ENCODE measurements around the gene LUC7L3. TPM values are rescaled to one million over a fixed set of nuclear protein-coding genes. Genes with fewer than 3 reads are reported as not detected.
A peak's percentile ranks its signal among the peaks of the same experiment; 100 is the strongest.

Gene LUC7L3
- total and polyA plus RNA-seq, 2 donors (not counting 1 experiment from before 2014, with no cell fraction given) = 42.9 to 311 TPM

DNA sequence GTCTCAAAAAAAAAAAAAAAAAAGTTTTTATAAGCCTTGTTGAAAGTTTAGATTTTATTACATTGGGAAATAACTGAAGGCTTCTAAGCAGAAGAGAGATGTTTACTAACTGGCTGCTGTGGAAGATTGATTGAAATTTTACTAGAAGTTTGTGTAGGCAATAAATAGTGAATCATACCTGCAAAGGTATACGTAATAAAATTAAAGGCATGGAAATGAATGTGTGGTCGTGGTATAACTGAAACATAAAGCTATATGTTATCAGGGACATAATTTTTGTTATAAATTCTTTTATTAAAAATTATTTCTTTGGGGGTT lies 8.7 kb downstream of the LUC7L3 start:
- no peaks in the 10 kb centered on the region for H3K27me3 Mint-ChIP-seq
- intact Hi-C loops (cut with micrococcal nuclease) = no loop called here
- WGBS (ENCODE audit: insufficient coverage) = no CpG with 5 or more reads among the region's 2 CpGs
- Histone ChIP-seq H3K79me2 (ENCODE audit: control insufficient read depth, insufficient read depth, low read length) (peaks cover 100% of the 10 kb centered on the region), H3K27ac (ENCODE audit: low read length in 2 of 2) (no peak overlapping the region), H3K27me3 (replicated peaks in 1 of 4; ENCODE audit: control extremely low read depth in 1 of 4, control insufficient read depth in 3 of 4, insufficient read depth in 4 of 4, low read length in 3 of 4) (no peaks in the 10 kb centered on the region), H3K4me1 (ENCODE audit: control insufficient read depth in 2 of 2, insufficient read depth in 2 of 2, low read length in 2 of 2) (peaks cover 22 to 27% of the 10 kb centered on the region in 2 donors), H4K20me1 (ENCODE audit: control insufficient read depth, insufficient read depth, low read length, poor library complexity, severe bottlenecking) (peaks cover 95% of the 10 kb centered on the region), H3K9ac (ENCODE audit: low read length) (no peak overlapping the region), H3K36me3 (replicated peaks in 1 of 2; ENCODE audit: control extremely low read depth in 1 of 2, control insufficient read depth in 1 of 2, extremely low read depth in 1 of 2, insufficient read depth in 2 of 2, low read length in 1 of 2) (peaks cover 0 to 11% of the 10 kb centered on the region in 2 experiments), H3K4me3 (ENCODE audit: control extremely low read depth in 1 of 5, extremely low read depth in 1 of 5, insufficient read depth in 1 of 5, low read depth in 2 of 5, low read length in 4 of 5) (no peak overlapping the region), H2AFZ (ENCODE audit: insufficient read depth, low read depth, low read length, poor library complexity, severe bottlenecking) (no peak overlapping the region), H3K9me3 (ENCODE audit: control extremely low read depth in 1 of 3, control insufficient read depth in 2 of 3, insufficient read depth in 1 of 3, low read length in 2 of 3) (no peaks in the 10 kb centered on the region), H3K4me2 (replicated peaks; ENCODE audit: low read depth, low read length, poor library complexity, severe bottlenecking) (no peak overlapping the region)
- peaks cover 57% of the 10 kb centered on the region for H3K4me1 Mint-ChIP-seq
- ATAC-seq (ENCODE audit: low read depth) = no peak
- H3K9me3 Mint-ChIP-seq (ENCODE audit: insufficient read depth) = no peaks in the 10 kb centered on the region
- ChIA-PET POLR2A (interaction anchor here (0.7 to 0.8 kb wide), 2 partner anchors 124 to 139 kb away, joined by 3 to 6 read pairs; no protein-coding TSS in a partner anchor), CTCF (no interaction called here)
- DNase-seq = no peak
- TF ChIP-seq, protein P1, sequence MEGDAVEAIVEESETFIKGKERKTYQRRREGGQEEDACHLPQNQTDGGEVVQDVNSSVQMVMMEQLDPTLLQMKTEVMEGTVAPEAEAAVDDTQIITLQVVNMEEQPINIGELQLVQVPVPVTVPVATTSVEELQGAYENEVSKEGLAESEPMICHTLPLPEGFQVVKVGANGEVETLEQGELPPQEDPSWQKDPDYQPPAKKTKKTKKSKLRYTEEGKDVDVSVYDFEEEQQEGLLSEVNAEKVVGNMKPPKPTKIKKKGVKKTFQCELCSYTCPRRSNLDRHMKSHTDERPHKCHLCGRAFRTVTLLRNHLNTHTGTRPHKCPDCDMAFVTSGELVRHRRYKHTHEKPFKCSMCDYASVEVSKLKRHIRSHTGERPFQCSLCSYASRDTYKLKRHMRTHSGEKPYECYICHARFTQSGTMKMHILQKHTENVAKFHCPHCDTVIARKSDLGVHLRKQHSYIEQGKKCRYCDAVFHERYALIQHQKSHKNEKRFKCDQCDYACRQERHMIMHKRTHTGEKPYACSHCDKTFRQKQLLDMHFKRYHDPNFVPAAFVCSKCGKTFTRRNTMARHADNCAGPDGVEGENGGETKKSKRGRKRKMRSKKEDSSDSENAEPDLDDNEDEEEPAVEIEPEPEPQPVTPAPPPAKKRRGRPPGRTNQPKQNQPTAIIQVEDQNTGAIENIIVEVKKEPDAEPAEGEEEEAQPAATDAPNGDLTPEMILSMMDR (IDR thresholded peaks at IDR 0.05) = no peak
- TF ChIP-seq EZH2 (IDR thresholded peaks at IDR 0.05; ENCODE audit: borderline replicate concordance, insufficient read depth, low read depth, low read length, poor library complexity, severe bottlenecking) = no peak
- no peak overlapping the region for H3K4me3 Mint-ChIP-seq
- no peak overlapping the region for H3K27ac Mint-ChIP-seq

DNA sequence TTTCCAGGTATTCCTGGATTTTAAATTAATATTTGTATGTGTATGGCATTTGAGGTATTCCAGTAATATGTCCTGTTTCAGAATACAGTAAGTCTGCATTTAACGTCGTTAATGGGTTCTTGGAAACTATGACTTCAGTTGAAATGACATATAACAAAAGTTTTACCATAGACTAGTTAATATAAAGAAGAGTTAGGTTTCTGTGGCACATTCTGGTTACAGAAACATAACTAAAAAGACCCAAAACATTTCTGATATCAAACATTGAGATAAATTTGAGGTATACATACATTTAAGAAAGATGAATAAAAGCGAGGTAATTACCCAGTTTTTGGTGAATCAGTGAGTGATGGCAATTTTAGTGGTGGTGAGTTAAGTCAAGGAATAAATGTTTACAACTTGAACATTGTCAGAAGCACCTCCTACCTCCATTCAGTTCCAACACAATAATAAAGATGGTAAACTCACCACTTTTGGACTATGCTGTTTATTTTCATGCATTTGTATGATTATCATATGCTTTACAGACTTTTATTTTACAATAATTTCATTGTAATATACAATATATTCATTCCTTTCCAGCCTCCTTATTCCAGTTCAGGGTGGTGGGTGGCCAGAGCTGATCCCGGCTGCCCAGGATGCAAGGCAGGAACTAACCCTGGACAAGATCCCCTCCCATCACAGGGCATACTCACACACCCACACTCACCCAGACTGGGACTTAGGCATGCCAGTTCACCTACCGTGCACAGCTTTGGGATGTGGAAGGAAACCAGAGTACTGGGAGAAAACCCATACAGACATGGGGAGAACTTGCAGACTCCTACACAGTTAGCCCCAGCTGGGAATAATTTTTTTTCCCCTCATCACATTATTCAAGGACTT lies 9.7 kb downstream of the LUC7L3 start:
- no peaks in the 10 kb centered on the region for H3K9me3 ChIP-seq (ENCODE audit: control extremely low read depth in 1 of 3, control insufficient read depth in 2 of 3, insufficient read depth in 1 of 3, low read length in 2 of 3)
- no peaks in the 10 kb centered on the region for H3K9me3 Mint-ChIP-seq (ENCODE audit: insufficient read depth)
- CTCF ChIA-PET = interaction anchor here (0.6 to 1.0 kb wide), 2 partner anchors 12 to 29 kb away, joined by 3 read pairs; no protein-coding TSS in a partner anchor
- DNase-seq = no peak
- peaks cover 49% of the 10 kb centered on the region for H3K4me1 Mint-ChIP-seq
- intact Hi-C loops (cut with micrococcal nuclease) = no loop called here
- no peak for ATAC-seq (ENCODE audit: low read depth)
- no peaks in the 10 kb centered on the region for H3K27me3 ChIP-seq (replicated peaks in 1 of 4; ENCODE audit: control extremely low read depth in 1 of 4, control insufficient read depth in 3 of 4, insufficient read depth in 4 of 4, low read length in 3 of 4)
- no peak for TF ChIP-seq EZH2 (IDR thresholded peaks at IDR 0.05; ENCODE audit: borderline replicate concordance, insufficient read depth, low read depth, low read length, poor library complexity, severe bottlenecking)
- TF ChIP-seq, protein P1 (IDR thresholded peaks at IDR 0.05) = no peak
- no peak overlapping the region for H3K9ac ChIP-seq (ENCODE audit: low read length)
- peaks cover 0 to 11% of the 10 kb centered on the region in 2 experiments for H3K36me3 ChIP-seq (replicated peaks in 1 of 2; ENCODE audit: control extremely low read depth in 1 of 2, control insufficient read depth in 1 of 2, extremely low read depth in 1 of 2, insufficient read depth in 2 of 2, low read length in 1 of 2)
- H3K27me3 Mint-ChIP-seq = no peaks in the 10 kb centered on the region
- peaks cover 18 to 22% of the 10 kb centered on the region in 2 donors for H3K4me1 ChIP-seq (ENCODE audit: control insufficient read depth in 2 of 2, insufficient read depth in 2 of 2, low read length in 2 of 2)
- no peak overlapping the region for H3K27ac ChIP-seq (ENCODE audit: low read length in 2 of 2)
- H3K79me2 ChIP-seq (ENCODE audit: control insufficient read depth, insufficient read depth, low read length) = peaks cover 99% of the 10 kb centered on the region
- 100% methylated on average over 1 of the region's 5 CpGs for WGBS (ENCODE audit: insufficient coverage)
- H2AFZ ChIP-seq (ENCODE audit: insufficient read depth, low read depth, low read length, poor library complexity, severe bottlenecking) = no peak overlapping the region
- POLR2A ChIA-PET = no interaction called here
- H3K4me3 Mint-ChIP-seq = no peak overlapping the region
- H3K27ac Mint-ChIP-seq = no peak overlapping the region
- no peak overlapping the region for H3K4me3 ChIP-seq (ENCODE audit: control extremely low read depth in 1 of 5, extremely low read depth in 1 of 5, insufficient read depth in 1 of 5, low read depth in 2 of 5, low read length in 4 of 5)
- H4K20me1 ChIP-seq (ENCODE audit: control insufficient read depth, insufficient read depth, low read length, poor library complexity, severe bottlenecking) = peaks cover 88% of the 10 kb centered on the region
- H3K4me2 ChIP-seq (replicated peaks; ENCODE audit: low read depth, low read length, poor library complexity, severe bottlenecking) = peak overlapping the region; percentile 19

Data from B cell (primary cell).